Colonic mucosa (tissue), 4 donors: ENCODE data around the gene TNRC6B. TPM values are rescaled to one million over a fixed set of nuclear protein-coding genes. Genes with fewer than 3 reads are reported as not detected.

Experiments
- DNase-seq: peaks from one replicate; pipeline ENCODE4 v3.0.0-alpha.2; 2020
- H3K27ac ChIP-seq: fragments of 200-600 bp; one replicate; pipeline ENCODE4 v1.8.0; 2021
- H3K27me3 ChIP-seq: fragments of 200-600 bp; one replicate; pipeline ENCODE4 v1.8.0; 2021
- H3K36me3 ChIP-seq: fragments of 200-600 bp; one replicate; pipeline ENCODE4 v1.8.0; 2021
- H3K4me1 ChIP-seq: fragments of 200-600 bp; one replicate; pipeline ENCODE4 v1.8.0; 2021; ENCODE audit warnings: mild to moderate bottlenecking
- H3K4me3 ChIP-seq: fragments of 200-600 bp; one replicate; pipeline ENCODE4 v1.8.0; 2021
- H3K9ac ChIP-seq, 2 donors: one replicate each; pipeline ENCODE4 v1.7.0; 2013; ENCODE audit warnings: control low read depth in 2 of 2, low read depth in 2 of 2, low read length in 2 of 2
- H3K9me3 ChIP-seq: fragments of 200-600 bp; one replicate; pipeline ENCODE4 v1.8.0; 2021
- CTCF ChIP-seq: fragments of 200-600 bp; IDR thresholded peaks from one replicate; pipeline ENCODE4 v1.8.0; 2022; ENCODE audit warnings: antibody characterized with exemption, mild to moderate bottlenecking
- intact Hi-C: fragments of 100-400 bp; cut with DNase I; formaldehyde crosslinking; loops from one replicate; pipeline ENCODE4 v1.14.1; 2022
- total RNA-seq, 2 donors: library from RNA; stranded (reverse); fragmentation: NEBNext Ultra II Directional in 1 of 2; extraction: Animal tissue kit (Norgen Biotek cat#: 25700) in 1 of 2; gene quantifications; one replicate each; pipeline ENCODE4 v1.2.1, GENCODE V29; 2021
- donor health status: healthy.
- donor health status: DM: no; HTN: no; CAD: no.
- donor health status: DM: no; HTN: no; CAD: no.

TNRC6B gene
- total RNA-seq, 2 donors from 2014 or later = 38.7 to 47.4 TPM

- peak overlapping the region; percentile 60 for H3K4me3 ChIP-seq
- peaks cover 10% of the 10 kb centered on the region for H3K4me1 ChIP-seq
- DNase-seq = peak; percentile 63
- intact Hi-C loops = loop anchor here (10.0 kb wide), 2 partner anchors 301 to 811 kb away; partner anchors contain the start of gene RPS19BP1
- H3K36me3 ChIP-seq = peaks cover 4% of the 10 kb centered on the region
- no peaks in the 10 kb centered on the region for H3K9me3 ChIP-seq
- peak overlapping the region; percentile 67 for H3K27ac ChIP-seq
- no peak for TF ChIP-seq CTCF
- H3K27me3 ChIP-seq = no peaks in the 10 kb centered on the region
- peak overlapping the region; percentile 82 to 90 for H3K9ac ChIP-seq
These were observed 168.1 kb downstream of the TNRC6B start for GRCh38 chr22:40345815-40346184.

- Histone ChIP-seq H3K36me3 (peaks cover 5% of the 10 kb centered on the region), H3K9ac (peak within 1 kb of the TSS; percentile 82 to 90), H3K4me3 (peak within 1 kb of the TSS; percentile 60), H3K4me1 (peaks cover 10% of the 10 kb centered on the region), H3K27me3 (no peaks in the 10 kb centered on the region), H3K9me3 (no peaks in the 10 kb centered on the region), H3K27ac (peak within 1 kb of the TSS; percentile 67)
- no peak for TF ChIP-seq CTCF
- intact Hi-C loops = loop anchor here (10.0 kb wide), 2 partner anchors 302 to 812 kb away; partner anchors contain the start of gene RPS19BP1
- DNase-seq = peak; percentile 93
These were observed 168.7 kb downstream of the TNRC6B start, which contains the start of gene ADSL for GRCh38 chr22:40346185-40347118. TSS of gene ADSL (plus strand) at chr22:40346500. CDS start at chr22:40346559, 59 bp downstream.

- Histone ChIP-seq H3K27ac (peak overlapping the region; percentile 67), H3K4me1 (peaks cover 10% of the 10 kb centered on the region), H3K4me3 (peak overlapping the region; percentile 60), H3K9ac (peak overlapping the region; percentile 82 to 90), H3K27me3 (no peaks in the 10 kb centered on the region), H3K9me3 (no peaks in the 10 kb centered on the region), H3K36me3 (peaks cover 5% of the 10 kb centered on the region)
- no peak for TF ChIP-seq CTCF
- no peak for DNase-seq
- intact Hi-C loops = loop anchor here (10.0 kb wide), 2 partner anchors 302 to 812 kb away; partner anchors contain the start of gene RPS19BP1
These were observed 169.6 kb downstream of the TNRC6B start for GRCh38 chr22:40347300-40347699.

DNA sequence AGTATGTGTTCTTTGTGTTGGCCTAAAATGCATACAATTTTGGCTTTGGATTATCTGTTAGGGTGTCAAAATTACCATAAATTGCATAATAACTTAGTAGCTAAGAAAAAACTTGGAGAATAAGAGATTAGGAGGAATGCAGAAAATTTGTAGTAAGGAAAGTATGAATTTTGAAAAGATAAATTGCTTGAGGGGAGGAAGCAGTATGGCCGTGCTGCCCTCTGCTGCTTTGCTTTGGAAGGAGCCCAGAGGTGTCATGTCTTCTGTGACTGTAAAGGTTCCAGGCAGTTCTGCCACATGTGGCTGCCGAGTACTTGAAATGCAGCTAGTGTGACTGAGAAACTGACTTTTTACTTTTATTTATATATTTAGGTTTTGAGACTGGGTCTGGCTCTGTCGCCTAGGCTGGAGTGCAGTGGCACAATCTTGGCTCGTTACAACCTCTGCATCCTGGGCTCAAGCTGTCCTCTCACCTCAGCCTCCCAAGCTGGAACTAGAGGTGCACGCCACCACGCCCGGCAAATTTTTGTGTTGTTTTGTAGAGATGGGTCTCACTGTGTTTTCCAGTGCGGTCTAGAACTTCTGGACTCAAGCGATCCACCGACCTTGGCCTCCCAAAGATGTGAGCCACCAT is 170.4 kb downstream of the TNRC6B start:
- peak overlapping the region in 1 of 2 donors; percentile 90 for H3K9ac ChIP-seq
- H3K4me3 ChIP-seq = no peak overlapping the region

More for the DNA sequence above, 170.4 kb downstream of the TNRC6B start:
- H3K27me3 ChIP-seq = no peaks in the 10 kb centered on the region
- H3K4me1 ChIP-seq = peaks cover 10% of the 10 kb centered on the region
- no peaks in the 10 kb centered on the region for H3K9me3 ChIP-seq
- intact Hi-C loops = loop anchor here (10.0 kb wide), 2 partner anchors 303 to 813 kb away; partner anchors contain the start of gene RPS19BP1
- peak; percentile 71 for DNase-seq
- H3K36me3 ChIP-seq = peaks cover 5% of the 10 kb centered on the region
- H3K27ac ChIP-seq = no peak overlapping the region
- TF ChIP-seq CTCF = peak; percentile 68
